ENCODE measurements around the gene MGRN1. TPM values are rescaled to one million over a fixed set of nuclear protein-coding genes. Genes with fewer than 3 reads are reported as not detected.

The MGRN1 gene
- total RNA-seq, 1 donor from 2014 or later = 201 TPM

- TF ChIP-seq CTCF (IDR thresholded peaks at IDR 0.05) = no peak
- intact Hi-C loops (cut with DNase I) = no loop called here
- Histone ChIP-seq H3K9me3 (no peaks in the 10 kb centered on the region), H3K4me3 (no peak overlapping the region), H3K36me3 (peaks cover 58 to 79% of the 10 kb centered on the region in 2 donors), H3K27ac (no peak overlapping the region), H3K27me3 (no peaks in the 10 kb centered on the region), H3K4me1 (no peaks in the 10 kb centered on the region)
- DNase-seq (ENCODE audit: low spot score in 2 of 2) = no peak
Measured at GRCh38 chr16:4686497-4687210, 62.0 kb downstream of the MGRN1 start.

GRCh38 chr16:4687416-4687815 lies 62.8 kb downstream of the MGRN1 start:
- H3K4me1 ChIP-seq = peaks cover 0 to 2% of the 10 kb centered on the region in 2 donors
- intact Hi-C loops (cut with DNase I) = no loop called here
- no peaks in the 10 kb centered on the region for H3K9me3 ChIP-seq
- DNase-seq (ENCODE audit: low spot score in 2 of 2) = no peak
- no peak for TF ChIP-seq CTCF (IDR thresholded peaks at IDR 0.05)
- no peak overlapping the region for H3K4me3 ChIP-seq
- no peaks in the 10 kb centered on the region for H3K27me3 ChIP-seq
- H3K36me3 ChIP-seq = peaks cover 51 to 71% of the 10 kb centered on the region in 2 donors
- no peak overlapping the region for H3K27ac ChIP-seq

- intact Hi-C loops (cut with DNase I) = no loop called here
- H3K36me3 ChIP-seq = peaks cover 45 to 64% of the 10 kb centered on the region in 2 donors
- TF ChIP-seq CTCF (IDR thresholded peaks at IDR 0.05) = no peak
- H3K4me3 ChIP-seq = no peak overlapping the region
- H3K4me1 ChIP-seq = peaks cover 5 to 9% of the 10 kb centered on the region in 2 donors
- H3K27ac ChIP-seq = no peak overlapping the region
- H3K9me3 ChIP-seq = no peaks in the 10 kb centered on the region
- no peak for DNase-seq (ENCODE audit: low spot score in 2 of 2)
- no peaks in the 10 kb centered on the region for H3K27me3 ChIP-seq
Measured at GRCh38 chr16:4687946-4688673, 63.5 kb downstream of the MGRN1 start.

- Histone ChIP-seq H3K4me3 (no peak overlapping the region), H3K9me3 (no peaks in the 10 kb centered on the region), H3K4me1 (peaks cover 5 to 9% of the 10 kb centered on the region in 2 donors), H3K27me3 (no peaks in the 10 kb centered on the region), H3K36me3 (peaks cover 40 to 60% of the 10 kb centered on the region in 2 donors), H3K27ac (no peak overlapping the region)
- TF ChIP-seq CTCF (IDR thresholded peaks at IDR 0.05) = no peak
- intact Hi-C loops (cut with DNase I) = no loop called here
- no peak for DNase-seq (ENCODE audit: low spot score in 2 of 2)
Measured at GRCh38 chr16:4688674-4689045, 64.0 kb downstream of the MGRN1 start.

- no peaks in the 10 kb centered on the region for H3K27me3 ChIP-seq
- intact Hi-C loops (cut with DNase I) = no loop called here
- H3K4me1 ChIP-seq = peaks cover 6 to 9% of the 10 kb centered on the region in 2 donors
- H3K9me3 ChIP-seq = no peaks in the 10 kb centered on the region
- no peak overlapping the region for H3K4me3 ChIP-seq
- DNase-seq (ENCODE audit: low spot score in 2 of 2) = no peak
- TF ChIP-seq CTCF (IDR thresholded peaks at IDR 0.05) = no peak
- no peak overlapping the region for H3K27ac ChIP-seq
- H3K36me3 ChIP-seq = peaks cover 35 to 55% of the 10 kb centered on the region in 2 donors
Measured at GRCh38 chr16:4689091-4689671, 64.6 kb downstream of the MGRN1 start.

Measured in ascending aorta (tissue), 2 donors.